Keratinocyte (primary cell): ENCODE data around the gene SMAD5.

Source experiments
- EZH2 ChIP-seq: IDR thresholded peaks from one replicate; pipeline ENCODE4 v1.6.1; 2012; ENCODE audit warnings: inconsistent platforms, mild to moderate bottlenecking, low read length, moderate library complexity
- TF ChIP-seq, protein P1 (sequence below), 3 experiments: IDR thresholded peaks in 1 of 3; conservative IDR thresholded peaks in 1 of 3; optimal IDR thresholded peaks in 1 of 3; 2 replicates in 2 of 3; 3 replicates in 1 of 3; pipeline versions ENCODE3 to v1.5.1; 2011; ENCODE audit warnings: low read length in 3 of 3, mild to moderate bottlenecking in 3 of 3, moderate library complexity in 2 of 3, control low read depth in 1 of 3, inconsistent platforms in 1 of 3; ENCODE audit not compliant: insufficient read depth in 2 of 3; ENCODE audit errors: extremely low read depth in 1 of 3

DNA sequence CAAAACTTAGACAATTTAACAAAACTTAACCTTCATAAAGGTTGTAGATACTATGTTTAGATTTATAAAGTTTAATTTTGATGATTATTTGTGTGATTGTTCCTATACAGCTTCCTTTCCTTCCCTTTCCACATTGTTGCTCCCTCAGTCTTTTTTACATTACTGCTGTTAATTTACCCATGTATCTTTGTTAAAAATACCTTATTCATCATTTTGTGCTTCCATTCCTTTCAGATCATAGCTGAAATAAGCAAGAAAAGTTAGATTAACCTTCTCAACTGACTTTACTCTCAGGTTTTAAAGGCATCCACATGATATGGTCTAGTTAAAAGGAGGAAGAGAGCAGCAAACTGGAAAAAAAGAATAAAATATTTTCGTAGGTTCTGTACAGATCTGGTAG lies 2.0 kb downstream of the SMAD5 start:
- TF ChIP-seq, protein P1, sequence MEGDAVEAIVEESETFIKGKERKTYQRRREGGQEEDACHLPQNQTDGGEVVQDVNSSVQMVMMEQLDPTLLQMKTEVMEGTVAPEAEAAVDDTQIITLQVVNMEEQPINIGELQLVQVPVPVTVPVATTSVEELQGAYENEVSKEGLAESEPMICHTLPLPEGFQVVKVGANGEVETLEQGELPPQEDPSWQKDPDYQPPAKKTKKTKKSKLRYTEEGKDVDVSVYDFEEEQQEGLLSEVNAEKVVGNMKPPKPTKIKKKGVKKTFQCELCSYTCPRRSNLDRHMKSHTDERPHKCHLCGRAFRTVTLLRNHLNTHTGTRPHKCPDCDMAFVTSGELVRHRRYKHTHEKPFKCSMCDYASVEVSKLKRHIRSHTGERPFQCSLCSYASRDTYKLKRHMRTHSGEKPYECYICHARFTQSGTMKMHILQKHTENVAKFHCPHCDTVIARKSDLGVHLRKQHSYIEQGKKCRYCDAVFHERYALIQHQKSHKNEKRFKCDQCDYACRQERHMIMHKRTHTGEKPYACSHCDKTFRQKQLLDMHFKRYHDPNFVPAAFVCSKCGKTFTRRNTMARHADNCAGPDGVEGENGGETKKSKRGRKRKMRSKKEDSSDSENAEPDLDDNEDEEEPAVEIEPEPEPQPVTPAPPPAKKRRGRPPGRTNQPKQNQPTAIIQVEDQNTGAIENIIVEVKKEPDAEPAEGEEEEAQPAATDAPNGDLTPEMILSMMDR (optimal IDR thresholded peaks at IDR 0.05 in 1 of 3, IDR thresholded peaks at IDR 0.05 in 1 of 3, conservative IDR thresholded peaks at IDR 0.05 in 1 of 3; ENCODE audit: extremely low read depth in 1 of 3, insufficient read depth in 2 of 3, low read length in 3 of 3): no peak
- TF ChIP-seq EZH2: no peak
